HG03139 (cell line): ENCODE results near the gene THY1.
"Not testable (repeated sequence)": the region's sequence is repeated elsewhere in the genome, so short reads cannot be mapped to it uniquely, and the experiment has no call there.

Experiments used
- ATAC-seq: cut with Tn5 transposase; IDR thresholded peaks from one replicate; pipeline ENCODE4 v1.9.1; 2021; ENCODE audit not compliant: unreplicated experiment

Gene THY1

GRCh38 chr11:119419834-119420492, 3.0 kb downstream of the THY1 start:
- ATAC-seq: no peak

GRCh38 chr11:119419246-119419645, 3.7 kb downstream of the THY1 start:
- ATAC-seq: no peak

GRCh38 chr11:119418759-119419158, 4.2 kb downstream of the THY1 start:
- no peak for ATAC-seq

- ATAC-seq: no peak
Observed at GRCh38 chr11:119417726-119418540, 5.0 kb downstream of the THY1 start.

- ATAC-seq: no peak
Observed at GRCh38 chr11:119416606-119417580, 6.1 kb downstream of the THY1 start.

GRCh38 chr11:119415966-119416365, 7.0 kb downstream of the THY1 start:
- no peak for ATAC-seq

GRCh38 chr11:119415517-119415916, 7.5 kb downstream of the THY1 start:
- ATAC-seq: no peak

- ATAC-seq: no peak
Observed at GRCh38 chr11:119414734-119415133, 8.2 kb downstream of the THY1 start.

- ATAC-seq: no peak
Observed at GRCh38 chr11:119414321-119414720, 8.7 kb downstream of the THY1 start.

GRCh38 chr11:119412072-119412471, 10.9 kb downstream of the THY1 start:
- ATAC-seq: no peak

GRCh38 chr11:119410501-119410900, 12.5 kb downstream of the THY1 start:
- no peak for ATAC-seq

- ATAC-seq: no peak
Observed at GRCh38 chr11:119409731-119410130, 13.2 kb downstream of the THY1 start.

GRCh38 chr11:119406005-119406404, 17.0 kb downstream of the THY1 start:
- no peak for ATAC-seq

GRCh38 chr11:119405448-119405847, 17.5 kb downstream of the THY1 start:
- not testable (repeated sequence) for ATAC-seq

- ATAC-seq: no peak
Observed at GRCh38 chr11:119404872-119405271, 18.1 kb downstream of the THY1 start.

GRCh38 chr11:119403021-119403420, 20.0 kb downstream of the THY1 start:
- ATAC-seq: no peak

- ATAC-seq: no peak
Observed at GRCh38 chr11:119402470-119402869, 20.5 kb downstream of the THY1 start.

GRCh38 chr11:119400860-119401259, 22.1 kb downstream of the THY1 start:
- ATAC-seq: no peak

- ATAC-seq: no peak
Observed at GRCh38 chr11:119397740-119398139, 25.2 kb downstream of the THY1 start.

- ATAC-seq: no peak
Observed at GRCh38 chr11:119396835-119397234, 26.1 kb downstream of the THY1 start.

GRCh38 chr11:119391275-119391674, 31.7 kb downstream of the THY1 start:
- no peak for ATAC-seq
